ENCODE measurements around the gene RBPJL. TPM values are rescaled to one million over a fixed set of nuclear protein-coding genes. Genes with fewer than 3 reads are reported as not detected.

RBPJL gene
- total and polyA plus RNA-seq, 2 donors from 2014 or later: not detected

- Histone ChIP-seq H3K27ac (ENCODE audit: low read depth in 2 of 2, low read length in 2 of 2) (peak overlapping the region; percentile 58 to 77), H3K9ac (ENCODE audit: low read length in 3 of 3) (peak overlapping the region in 1 of 3 donors; percentile 15), H3K4me1 (ENCODE audit: control insufficient read depth in 2 of 3, insufficient read depth in 2 of 3, low read depth in 1 of 3, low read length in 3 of 3) (peaks cover 0 to 24% (median 19%) of the 10 kb centered on the region in 3 donors), H3K4me3 (ENCODE audit: low read length in 3 of 3) (no peak overlapping the region), H3K36me3 (ENCODE audit: control insufficient read depth in 2 of 3, insufficient read depth in 3 of 3, low read length in 3 of 3) (peaks cover 3 to 69% (median 47%) of the 10 kb centered on the region in 3 donors), H3K9me3 (ENCODE audit: control insufficient read depth in 2 of 3, insufficient read depth in 1 of 3, low read length in 3 of 3) (no peaks in the 10 kb centered on the region), H3K27me3 (ENCODE audit: control insufficient read depth, insufficient read depth, low read length) (no peaks in the 10 kb centered on the region)
- TF ChIP-seq, protein P1, sequence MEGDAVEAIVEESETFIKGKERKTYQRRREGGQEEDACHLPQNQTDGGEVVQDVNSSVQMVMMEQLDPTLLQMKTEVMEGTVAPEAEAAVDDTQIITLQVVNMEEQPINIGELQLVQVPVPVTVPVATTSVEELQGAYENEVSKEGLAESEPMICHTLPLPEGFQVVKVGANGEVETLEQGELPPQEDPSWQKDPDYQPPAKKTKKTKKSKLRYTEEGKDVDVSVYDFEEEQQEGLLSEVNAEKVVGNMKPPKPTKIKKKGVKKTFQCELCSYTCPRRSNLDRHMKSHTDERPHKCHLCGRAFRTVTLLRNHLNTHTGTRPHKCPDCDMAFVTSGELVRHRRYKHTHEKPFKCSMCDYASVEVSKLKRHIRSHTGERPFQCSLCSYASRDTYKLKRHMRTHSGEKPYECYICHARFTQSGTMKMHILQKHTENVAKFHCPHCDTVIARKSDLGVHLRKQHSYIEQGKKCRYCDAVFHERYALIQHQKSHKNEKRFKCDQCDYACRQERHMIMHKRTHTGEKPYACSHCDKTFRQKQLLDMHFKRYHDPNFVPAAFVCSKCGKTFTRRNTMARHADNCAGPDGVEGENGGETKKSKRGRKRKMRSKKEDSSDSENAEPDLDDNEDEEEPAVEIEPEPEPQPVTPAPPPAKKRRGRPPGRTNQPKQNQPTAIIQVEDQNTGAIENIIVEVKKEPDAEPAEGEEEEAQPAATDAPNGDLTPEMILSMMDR (IDR thresholded peaks at IDR 0.05; ENCODE audit: borderline replicate concordance, extremely low read depth, insufficient read depth): no peak
- DNase-seq (peak in 2 of 5 donors; percentile 11 to 44), FAIRE-seq (no peak)
- intact Hi-C loops (cut with DNase I): no loop called here
Measured at GRCh38 chr20:45329497-45330319, 23.1 kb downstream of the RBPJL start.

DNA sequence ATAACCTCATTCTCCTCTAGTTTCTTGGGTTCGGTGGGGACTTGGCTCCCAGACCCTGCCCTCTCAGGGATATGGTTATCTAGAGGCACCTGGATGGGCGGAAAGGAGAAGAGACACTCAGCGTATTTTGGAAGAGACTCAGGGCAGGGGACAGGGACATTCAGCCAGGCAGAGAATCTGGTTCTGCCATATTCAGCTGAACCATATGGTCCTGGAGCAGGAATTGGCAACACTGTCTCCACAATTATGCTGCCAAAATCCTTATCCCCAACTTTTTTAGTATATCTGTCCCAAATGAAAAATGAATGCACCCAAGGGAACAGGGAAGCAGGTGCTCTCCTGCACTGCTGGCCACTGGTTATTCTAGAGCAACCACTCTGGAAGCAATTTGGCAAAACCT, 23.8 kb downstream of the RBPJL start:
- intact Hi-C loops (cut with DNase I): no loop called here
- Histone ChIP-seq H3K9me3 (ENCODE audit: control insufficient read depth in 2 of 3, insufficient read depth in 1 of 3, low read length in 3 of 3) (no peaks in the 10 kb centered on the region), H3K27me3 (ENCODE audit: control insufficient read depth, insufficient read depth, low read length) (no peaks in the 10 kb centered on the region), H3K4me3 (ENCODE audit: low read length in 3 of 3) (no peak overlapping the region), H3K9ac (ENCODE audit: low read length in 3 of 3) (no peak overlapping the region), H3K4me1 (ENCODE audit: control insufficient read depth in 2 of 3, insufficient read depth in 2 of 3, low read depth in 1 of 3, low read length in 3 of 3) (peaks cover 0 to 27% (median 20%) of the 10 kb centered on the region in 3 donors), H3K27ac (ENCODE audit: low read depth in 2 of 2, low read length in 2 of 2) (peak overlapping the region; percentile 30 to 54), H3K36me3 (ENCODE audit: control insufficient read depth in 2 of 3, insufficient read depth in 3 of 3, low read length in 3 of 3) (peaks cover 4 to 71% (median 46%) of the 10 kb centered on the region in 3 donors)
- DNase-seq (no peak), FAIRE-seq (no peak)
- TF ChIP-seq, protein P1 (IDR thresholded peaks at IDR 0.05; ENCODE audit: borderline replicate concordance, extremely low read depth, insufficient read depth): no peak

DNA sequence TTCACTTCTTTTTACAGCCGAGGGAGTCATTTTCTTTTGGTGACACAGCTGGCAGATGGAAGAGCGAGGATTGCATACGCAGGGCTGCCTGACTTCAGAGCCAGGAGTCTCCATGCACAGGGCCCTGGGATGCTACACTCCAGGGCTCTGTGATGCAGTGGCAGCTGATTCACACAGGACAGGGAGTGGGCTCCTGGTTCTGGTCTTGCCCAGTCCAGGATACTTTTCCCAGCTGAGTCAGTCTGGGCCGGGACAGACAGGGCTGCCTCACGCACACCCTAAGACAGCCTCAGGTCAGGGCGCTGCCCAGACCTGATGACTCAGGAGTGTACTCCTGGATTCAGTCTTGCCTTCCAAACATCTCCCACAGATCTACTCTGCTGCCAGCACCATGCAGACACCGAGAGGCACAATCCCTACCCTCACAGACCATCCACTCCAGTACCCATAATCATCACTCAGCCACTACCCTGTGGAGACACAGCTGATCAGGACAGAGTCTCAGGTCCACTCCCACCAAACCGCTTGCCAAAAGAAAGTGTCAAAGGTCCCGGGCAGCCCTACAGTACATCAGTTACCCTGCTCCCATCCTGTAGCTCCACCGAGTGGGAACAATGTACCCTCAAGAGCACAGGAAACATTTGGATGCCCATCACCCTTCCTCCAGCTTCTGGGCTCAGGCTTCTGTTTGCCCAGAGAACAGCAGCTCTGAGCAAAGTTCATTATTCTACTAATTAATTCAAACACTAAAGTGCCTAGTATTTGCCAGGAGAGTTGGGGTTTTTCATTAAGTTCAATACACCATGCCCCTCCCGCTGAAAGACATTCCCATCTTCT, 30.1 kb downstream of the RBPJL start:
- DNase-seq: peak in 2 of 5 donors; percentile 29 to 84
- FAIRE-seq: no peak
- Histone ChIP-seq H3K9me3 (ENCODE audit: control insufficient read depth in 2 of 3, insufficient read depth in 1 of 3, low read length in 3 of 3) (no peaks in the 10 kb centered on the region), H3K4me1 (ENCODE audit: control insufficient read depth in 2 of 3, insufficient read depth in 2 of 3, low read depth in 1 of 3, low read length in 3 of 3) (peaks cover 6 to 63% (median 50%) of the 10 kb centered on the region in 3 donors), H3K27me3 (ENCODE audit: control insufficient read depth, insufficient read depth, low read length) (no peaks in the 10 kb centered on the region), H3K9ac (ENCODE audit: low read length in 3 of 3) (peak overlapping the region in 2 of 3 donors; percentile 3 to 100), H3K4me3 (ENCODE audit: low read length in 3 of 3) (peak overlapping the region in 2 of 3 donors; percentile 8 to 85), H3K36me3 (ENCODE audit: control insufficient read depth in 2 of 3, insufficient read depth in 3 of 3, low read length in 3 of 3) (peaks cover 2 to 40% (median 8%) of the 10 kb centered on the region in 3 donors), H3K27ac (ENCODE audit: low read depth in 2 of 2, low read length in 2 of 2) (peak overlapping the region; percentile 96 to 99)
- intact Hi-C loops (cut with DNase I): no loop called here
- TF ChIP-seq, protein P1 (IDR thresholded peaks at IDR 0.05; ENCODE audit: borderline replicate concordance, extremely low read depth, insufficient read depth): no peak

All from kidney (tissue), 14 donors.